ENCODE results near the gene L1TD1.
"Not testable (repeated sequence)": the region's sequence is repeated elsewhere in the genome, so short reads cannot be mapped to it uniquely, and the experiment has no call there.

Gene L1TD1

DNA sequence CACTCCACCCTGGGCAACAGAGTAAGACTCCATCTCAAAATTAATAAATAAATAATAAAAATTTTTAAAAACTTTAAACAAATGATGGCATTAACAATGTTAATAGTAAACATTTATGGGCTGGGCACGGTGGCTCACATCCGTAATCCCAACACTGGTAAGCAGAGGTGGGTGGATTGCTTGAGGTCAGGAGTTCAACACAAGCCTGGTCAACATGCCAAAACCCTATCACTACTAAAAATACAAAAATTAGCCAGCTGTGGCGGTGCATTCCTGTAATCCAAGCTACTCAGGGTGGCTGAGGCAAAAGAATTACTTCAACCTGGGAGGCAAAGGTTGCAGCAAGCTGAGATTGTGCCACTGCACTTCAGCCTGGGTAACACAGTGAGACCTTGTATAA, 9.0 kb upstream of the L1TD1 start:
- Mint-ChIP-seq H3K27ac (no peak overlapping the region), H3K4me1 (no peaks in the 10 kb centered on the region), H3K27me3 (no peaks in the 10 kb centered on the region), H3K4me3 (no peak overlapping the region), H3K9me3 (no peaks in the 10 kb centered on the region)
- DNase-seq (no peak), ATAC-seq (no peak)

- ATAC-seq (no peak), DNase-seq (no peak)
- peaks cover 7% of the 10 kb centered on the region for H3K27me3 Mint-ChIP-seq
- H3K4me1 Mint-ChIP-seq: no peaks in the 10 kb centered on the region
- no peak overlapping the region for H3K27ac Mint-ChIP-seq
- no peaks in the 10 kb centered on the region for H3K9me3 Mint-ChIP-seq
- no peak overlapping the region for H3K4me3 Mint-ChIP-seq
Measured at GRCh38 chr1:62187548-62187947, 7.1 kb upstream of the L1TD1 start.

DNA sequence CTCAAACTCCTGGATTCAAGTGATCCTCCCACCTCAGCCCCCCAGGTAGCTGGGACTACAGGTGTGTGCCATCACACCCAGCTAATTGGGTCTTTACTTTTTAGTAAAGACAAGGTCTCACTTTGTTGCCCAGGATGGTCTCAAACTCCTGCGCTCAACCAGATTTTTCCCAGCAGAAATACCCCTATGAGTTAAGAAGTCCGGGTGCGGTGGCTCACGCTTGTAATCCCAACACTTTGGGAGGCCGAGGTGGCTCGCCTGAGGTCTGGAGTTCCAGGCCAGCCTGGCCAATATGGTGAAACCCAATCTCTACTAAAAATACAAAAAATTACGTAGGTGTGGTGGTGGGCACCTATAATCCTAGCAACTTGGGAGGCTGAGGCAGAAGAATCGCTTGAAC, 6.5 kb upstream of the L1TD1 start:
- Mint-ChIP-seq H3K4me1 (no peaks in the 10 kb centered on the region), H3K27ac (no peak overlapping the region), H3K9me3 (no peaks in the 10 kb centered on the region), H3K27me3 (peaks cover 12% of the 10 kb centered on the region), H3K4me3 (no peak overlapping the region)
- ATAC-seq (no peak), DNase-seq (no peak)

DNA sequence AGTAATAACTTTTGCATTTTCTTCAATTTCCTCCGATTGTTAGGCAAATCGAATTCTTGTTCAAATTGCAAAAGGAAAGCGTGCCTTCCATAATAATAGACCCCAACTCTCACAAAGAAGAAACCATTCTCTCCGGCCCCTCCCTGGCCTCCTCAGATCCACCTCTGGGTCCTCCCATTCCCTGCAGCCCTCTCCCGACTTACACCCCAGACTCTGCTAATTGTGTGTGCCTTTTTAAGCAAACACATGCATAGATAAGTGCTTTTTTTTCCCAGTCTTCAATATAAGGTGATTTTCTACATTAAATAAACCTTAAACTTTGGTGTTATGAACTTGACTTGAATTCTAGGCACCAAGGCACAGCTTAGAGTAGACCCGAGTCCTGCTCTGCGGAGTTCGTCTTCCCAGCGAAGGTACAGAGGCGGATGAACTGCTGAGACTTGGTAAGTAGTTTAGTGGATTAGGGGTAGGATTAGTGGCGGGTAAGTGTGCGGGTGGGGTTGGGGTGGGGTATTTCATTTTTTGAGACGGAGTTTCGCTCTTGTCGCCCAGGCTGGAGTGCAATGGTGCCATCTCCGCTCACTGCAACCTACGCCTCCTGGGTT, 1.5 kb downstream of the L1TD1 start:
- ATAC-seq: no peak
- peak overlapping the region in 1 of 2 donors; percentile 42 for H3K27ac Mint-ChIP-seq
- H3K27me3 Mint-ChIP-seq: peaks cover 63% of the 10 kb centered on the region
- DNase-seq: no peak
- peak overlapping the region; percentile 15 to 34 for H3K4me3 Mint-ChIP-seq
- H3K9me3 Mint-ChIP-seq: peaks cover 0 to 5% of the 10 kb centered on the region in 2 donors
- peaks cover 22% of the 10 kb centered on the region for H3K4me1 Mint-ChIP-seq

DNA sequence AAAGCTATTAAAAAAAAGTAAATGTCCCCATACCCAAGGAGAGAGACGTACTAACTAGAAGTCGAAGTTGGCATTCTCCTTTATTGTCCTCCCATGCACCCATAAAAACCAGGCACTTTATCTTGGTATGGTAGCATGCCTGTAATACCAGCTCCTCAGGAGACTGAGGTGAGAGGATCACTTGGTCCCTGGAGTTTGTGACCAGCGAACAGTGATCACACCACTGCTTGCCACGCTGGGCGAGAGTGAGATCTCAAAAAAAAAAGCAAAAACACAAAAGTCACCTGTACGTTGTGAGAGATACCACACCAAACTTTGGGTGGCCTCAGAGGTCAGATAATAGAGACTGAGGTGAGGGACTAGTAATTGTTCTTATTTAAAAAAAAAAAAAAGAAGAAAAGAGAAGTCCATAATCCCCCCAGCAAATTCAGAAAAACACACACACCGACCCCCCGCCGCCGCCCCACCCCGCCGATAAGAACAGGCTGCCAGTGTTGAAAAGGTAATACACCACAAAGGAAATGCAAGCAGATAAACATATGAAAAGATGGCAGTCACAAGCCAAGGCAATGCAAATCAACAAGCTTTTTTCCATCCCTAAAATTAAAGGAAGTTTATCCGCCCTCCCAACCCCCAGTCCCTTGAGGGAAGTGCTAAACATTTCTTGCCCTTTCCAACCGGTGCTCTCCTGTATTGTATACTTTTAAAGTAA, 3.6 kb downstream of the L1TD1 start:
- no peak for DNase-seq
- Mint-ChIP-seq H3K4me1 (peaks cover 22% of the 10 kb centered on the region), H3K27me3 (peaks cover 54% of the 10 kb centered on the region), H3K4me3 (no peak overlapping the region), H3K27ac (no peak overlapping the region), H3K9me3 (peaks cover 0 to 5% of the 10 kb centered on the region in 2 donors)
- no peak for ATAC-seq

GRCh38 chr1:62198781-62199125, 4.1 kb downstream of the L1TD1 start:
- ATAC-seq: no peak
- H3K9me3 Mint-ChIP-seq: peaks cover 0 to 5% of the 10 kb centered on the region in 2 donors
- DNase-seq: no peak
- H3K4me3 Mint-ChIP-seq: no peak overlapping the region
- H3K27ac Mint-ChIP-seq: no peak overlapping the region
- peaks cover 49% of the 10 kb centered on the region for H3K27me3 Mint-ChIP-seq
- H3K4me1 Mint-ChIP-seq: peaks cover 22% of the 10 kb centered on the region

DNA sequence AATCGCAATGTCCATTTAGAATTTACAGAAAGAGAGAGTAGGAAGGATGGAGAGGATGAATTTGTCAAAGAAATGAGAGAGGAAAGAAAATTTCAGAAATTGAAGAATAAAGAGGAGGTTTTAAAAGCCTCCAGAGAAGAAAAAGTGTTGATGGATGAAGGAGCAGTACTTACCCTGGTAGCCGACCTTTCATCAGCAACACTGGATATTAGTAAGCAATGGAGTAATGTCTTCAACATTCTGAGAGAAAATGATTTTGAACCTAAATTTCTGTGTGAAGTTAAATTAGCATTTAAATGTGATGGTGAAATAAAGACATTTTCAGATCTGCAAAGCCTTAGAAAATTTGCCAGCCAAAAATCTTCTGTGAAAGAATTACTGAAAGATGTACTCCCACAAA, 12.5 kb downstream of the L1TD1 start:
- H3K9me3 Mint-ChIP-seq: peaks cover 18% of the 10 kb centered on the region in 2 donors
- H3K4me1 Mint-ChIP-seq: peaks cover 10% of the 10 kb centered on the region
- DNase-seq (no peak), ATAC-seq (no peak)
- H3K27me3 Mint-ChIP-seq: no peaks in the 10 kb centered on the region
- H3K27ac Mint-ChIP-seq: no peak overlapping the region
- H3K4me3 Mint-ChIP-seq: no peak overlapping the region

- no peak overlapping the region for H3K4me3 Mint-ChIP-seq
- peaks cover 18% of the 10 kb centered on the region in 2 donors for H3K9me3 Mint-ChIP-seq
- DNase-seq (no peak), ATAC-seq (no peak)
- H3K4me1 Mint-ChIP-seq: peaks cover 10% of the 10 kb centered on the region
- no peaks in the 10 kb centered on the region for H3K27me3 Mint-ChIP-seq
- no peak overlapping the region for H3K27ac Mint-ChIP-seq
Measured at GRCh38 chr1:62208087-62208486, 13.4 kb downstream of the L1TD1 start.

DNA sequence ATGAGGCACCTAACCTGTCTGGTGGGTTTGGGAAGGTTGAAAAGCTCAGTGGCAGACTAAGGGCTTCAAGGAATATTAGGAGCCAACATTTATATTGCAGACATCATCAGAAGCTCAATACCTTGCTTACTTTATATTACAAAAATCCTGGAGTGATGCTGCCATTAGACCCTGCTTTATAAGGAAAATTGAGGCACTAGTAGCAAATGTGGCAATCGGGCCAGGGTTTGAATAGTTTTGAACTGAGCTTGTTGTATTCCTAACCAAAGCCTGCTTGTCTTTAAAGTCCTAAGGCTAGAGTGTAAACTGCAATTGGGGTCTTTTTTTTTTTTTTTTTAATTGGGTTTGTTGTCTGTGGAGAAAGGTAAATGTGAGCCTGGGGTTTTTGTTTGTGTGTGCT, 14.3 kb downstream of the L1TD1 start:
- DNase-seq (no peak), ATAC-seq (no peak)
- no peak overlapping the region for H3K4me3 Mint-ChIP-seq
- no peaks in the 10 kb centered on the region for H3K27me3 Mint-ChIP-seq
- H3K4me1 Mint-ChIP-seq: peaks cover 10% of the 10 kb centered on the region
- H3K27ac Mint-ChIP-seq: no peak overlapping the region
- H3K9me3 Mint-ChIP-seq: peaks cover 18% of the 10 kb centered on the region in 2 donors

DNA sequence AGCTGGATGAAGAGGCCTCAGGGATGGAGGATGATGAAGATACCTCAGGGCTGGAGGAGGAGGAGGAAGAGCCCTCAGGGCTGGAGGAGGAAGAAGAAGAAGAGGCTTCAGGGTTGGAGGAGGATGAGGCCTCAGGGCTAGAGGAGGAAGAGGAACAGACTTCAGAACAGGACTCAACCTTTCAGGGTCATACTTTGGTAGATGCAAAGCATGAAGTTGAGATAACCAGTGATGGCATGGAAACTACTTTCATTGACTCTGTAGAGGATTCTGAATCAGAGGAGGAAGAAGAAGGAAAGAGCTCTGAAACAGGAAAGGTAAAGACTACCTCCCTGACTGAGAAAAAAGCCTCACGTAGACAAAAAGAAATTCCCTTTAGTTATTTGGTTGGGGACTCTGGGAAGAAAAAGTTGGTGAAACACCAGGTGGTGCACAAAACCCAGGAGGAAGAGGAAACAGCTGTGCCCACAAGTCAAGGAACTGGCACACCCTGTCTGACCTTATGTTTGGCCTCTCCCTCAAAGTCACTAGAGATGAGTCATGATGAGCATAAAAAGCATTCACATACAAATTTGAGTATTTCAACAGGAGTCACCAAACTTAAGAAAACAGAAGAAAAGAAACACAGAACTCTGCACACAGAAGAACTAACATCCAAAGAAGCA, 15.4 kb downstream of the L1TD1 start:
- Mint-ChIP-seq H3K9me3 (peaks cover 18% of the 10 kb centered on the region in 2 donors), H3K4me3 (no peak overlapping the region), H3K27me3 (no peaks in the 10 kb centered on the region), H3K27ac (no peak overlapping the region), H3K4me1 (peaks cover 10% of the 10 kb centered on the region)
- ATAC-seq (no peak), DNase-seq (no peak)

- ATAC-seq (no peak), DNase-seq (no peak)
- Mint-ChIP-seq H3K4me3 (no peak overlapping the region), H3K9me3 (peaks cover 18% of the 10 kb centered on the region in 2 donors), H3K4me1 (peaks cover 10% of the 10 kb centered on the region), H3K27ac (no peak overlapping the region), H3K27me3 (no peaks in the 10 kb centered on the region)
Measured at GRCh38 chr1:62210960-62211359, 16.3 kb downstream of the L1TD1 start.

GRCh38 chr1:62212411-62212810, 17.8 kb downstream of the L1TD1 start:
- H3K27ac Mint-ChIP-seq: no peak overlapping the region
- H3K27me3 Mint-ChIP-seq: no peaks in the 10 kb centered on the region
- no peak for ATAC-seq
- DNase-seq: no peak
- peaks cover 10% of the 10 kb centered on the region for H3K4me1 Mint-ChIP-seq
- peaks cover 18% of the 10 kb centered on the region in 2 donors for H3K9me3 Mint-ChIP-seq
- no peak overlapping the region for H3K4me3 Mint-ChIP-seq

- Mint-ChIP-seq H3K9me3 (peaks cover 18% of the 10 kb centered on the region in 2 donors), H3K4me1 (peaks cover 10% of the 10 kb centered on the region), H3K27ac (no peak overlapping the region), H3K27me3 (no peaks in the 10 kb centered on the region), H3K4me3 (no peak overlapping the region)
- DNase-seq: no peak
- no peak for ATAC-seq
Measured at GRCh38 chr1:62213075-62213914, 18.6 kb downstream of the L1TD1 start.

GRCh38 chr1:62218604-62219003, 24.0 kb downstream of the L1TD1 start:
- no peak for ATAC-seq
- no peak overlapping the region for H3K4me3 Mint-ChIP-seq
- H3K27me3 Mint-ChIP-seq: no peaks in the 10 kb centered on the region
- DNase-seq: no peak
- H3K27ac Mint-ChIP-seq: no peak overlapping the region
- no peaks in the 10 kb centered on the region for H3K4me1 Mint-ChIP-seq
- H3K9me3 Mint-ChIP-seq: no peaks in the 10 kb centered on the region

GRCh38 chr1:62220456-62220855, 25.8 kb downstream of the L1TD1 start:
- not testable (repeated sequence) for H3K4me1 Mint-ChIP-seq, H3K4me3 Mint-ChIP-seq, H3K9me3 Mint-ChIP-seq, H3K27me3 Mint-ChIP-seq, H3K27ac Mint-ChIP-seq, ATAC-seq, DNase-seq

DNA sequence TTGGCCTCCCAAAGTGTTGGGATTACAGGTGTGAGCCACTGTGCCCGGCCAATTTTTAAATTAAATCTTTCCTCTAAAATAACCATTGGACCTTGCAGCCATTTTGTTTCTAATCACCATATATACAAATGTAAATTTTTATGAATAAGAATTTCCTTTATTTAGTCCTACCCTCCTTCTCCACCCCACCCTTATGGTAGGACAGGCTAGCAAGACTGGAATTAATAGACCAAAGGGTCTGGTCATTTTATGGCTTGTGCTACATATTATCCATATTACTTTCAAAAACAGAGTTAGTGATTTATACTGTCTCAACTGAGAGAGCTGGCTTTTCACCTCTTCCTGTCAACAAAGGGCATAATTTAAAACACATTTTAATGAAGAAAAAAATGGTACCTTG, 26.5 kb downstream of the L1TD1 start:
- no peak overlapping the region for H3K27ac Mint-ChIP-seq
- H3K4me1 Mint-ChIP-seq: no peaks in the 10 kb centered on the region
- no peak for ATAC-seq
- H3K9me3 Mint-ChIP-seq: no peaks in the 10 kb centered on the region
- H3K27me3 Mint-ChIP-seq: no peaks in the 10 kb centered on the region
- no peak overlapping the region for H3K4me3 Mint-ChIP-seq
- DNase-seq: no peak
